ENCODE measurements around the gene PAPPA.

GRCh38 chr9:116422119-116422979 lies 268.8 kb downstream of the PAPPA start:
- TF ChIP-seq POLR2A (IDR thresholded peaks at IDR 0.05; ENCODE audit: low read length) (no peak), GATA1 (IDR thresholded peaks at IDR 0.05; ENCODE audit: low read depth, low read length) (no peak)
